ENCODE measurements around the gene LDLRAD4. TPM values are rescaled to one million over a fixed set of nuclear protein-coding genes. Genes with fewer than 3 reads are reported as not detected.

The LDLRAD4 gene
- total and polyA plus RNA-seq, 2 experiments from 2014 or later: 0.73 to 1.9 TPM

- TF ChIP-seq ZNF462 (CRISPR knock-in tag; IDR thresholded peaks at IDR 0.05) (no peak), NANOG (IDR thresholded peaks at IDR 0.05; ENCODE audit: borderline replicate concordance) (no peak), CTCF (conservative IDR thresholded peaks at IDR 0.05; ENCODE audit: low read depth in 2 of 2) (no peak), POLR2AphosphoS5 (IDR thresholded peaks at IDR 0.05; ENCODE audit: low read depth) (no peak), ZNF114 (CRISPR knock-in tag; IDR thresholded peaks at IDR 0.05) (no peak), CREB1 (CRISPR knock-in tag; IDR thresholded peaks at IDR 0.05; ENCODE audit: low read depth) (no peak), STAT1 (IDR thresholded peaks at IDR 0.05; ENCODE audit: unreplicated experiment) (no peak), JUNB (IDR thresholded peaks at IDR 0.05; ENCODE audit: unreplicated experiment) (no peak), ZNF331 (CRISPR knock-in tag; IDR thresholded peaks at IDR 0.05; ENCODE audit: low read depth) (no peak)
Observed at GRCh38 chr18:13559754-13560153, 341.2 kb downstream of the LDLRAD4 start (continued).

- H3K79me2 ChIP-seq (replicated peaks; ENCODE audit: insufficient read depth): no peaks in the 10 kb centered on the region
- no peaks in the 10 kb centered on the region for H3K9me2 ChIP-seq (ENCODE audit: insufficient read depth)
- no peaks in the 10 kb centered on the region for H3K27me3 ChIP-seq (ENCODE audit: insufficient read depth)
- H4K20me1 ChIP-seq (replicated peaks; ENCODE audit: insufficient read depth): no peaks in the 10 kb centered on the region
- Mint-ChIP-seq H3K9me3 (no peaks in the 10 kb centered on the region), H3K27ac (no peak overlapping the region), H3K27me3 (ENCODE audit: insufficient read depth, low read depth, poor library complexity) (peaks cover 2% of the 10 kb centered on the region), H3K4me3 (no peak overlapping the region), H3K4me1 (peaks cover 6% of the 10 kb centered on the region; the same call in 2 of the 3 replicates), H3K36me3 (ENCODE audit: low read depth) (no peaks in the 10 kb centered on the region)
- H3K4me3 ChIP-seq: no peak overlapping the region
- no peaks in the 10 kb centered on the region; the same call in 1 of the 2 replicates for H3K4me1 ChIP-seq (ENCODE audit: insufficient read depth)
- no peak for DNase-seq (ENCODE audit: low spot score)
- no peak overlapping the region for H3K27ac ChIP-seq (ENCODE audit: low read depth)
- H3K4me2 ChIP-seq: no peak overlapping the region
- no peak for ATAC-seq
- H2AFZ ChIP-seq: no peak overlapping the region
- H3K36me3 ChIP-seq (ENCODE audit: insufficient read depth): no peaks in the 10 kb centered on the region
- no peaks in the 10 kb centered on the region for H3F3A ChIP-seq (replicated peaks; ENCODE audit: low read depth)
- TF ChIP-seq NANOG (IDR thresholded peaks at IDR 0.05; ENCODE audit: borderline replicate concordance) (no peak), CTCF (conservative IDR thresholded peaks at IDR 0.05; ENCODE audit: low read depth in 2 of 2) (no peak)
Observed at GRCh38 chr18:13560306-13560705, 341.7 kb downstream of the LDLRAD4 start.

Measured in GM23338 (cell line).